Thyroid gland (tissue), 4 donors: ENCODE measurements around the gene ELAPOR2.

Source experiments
- CTCF ChIP-seq, 6 experiments: fragments of 200-600 bp in 3 of 6; fragments of 450-650 bp in 3 of 6; sonication (generic) in 3 of 6; IDR thresholded peaks; one replicate each; pipeline ENCODE4 v1.5.1; 2016 to 2019; ENCODE audit warnings: antibody characterized with exemption in 6 of 6, mild to moderate bottlenecking in 2 of 6, inconsistent platforms in 1 of 6, moderate library complexity in 1 of 6
- POLR2A ChIP-seq, 2 donors: fragments of 450-650 bp; IDR thresholded peaks; one replicate each; pipeline ENCODE4 v1.6.1; 2017; ENCODE audit warnings: antibody characterized with exemption in 2 of 2, mild to moderate bottlenecking in 2 of 2, moderate library complexity in 1 of 2

DNA sequence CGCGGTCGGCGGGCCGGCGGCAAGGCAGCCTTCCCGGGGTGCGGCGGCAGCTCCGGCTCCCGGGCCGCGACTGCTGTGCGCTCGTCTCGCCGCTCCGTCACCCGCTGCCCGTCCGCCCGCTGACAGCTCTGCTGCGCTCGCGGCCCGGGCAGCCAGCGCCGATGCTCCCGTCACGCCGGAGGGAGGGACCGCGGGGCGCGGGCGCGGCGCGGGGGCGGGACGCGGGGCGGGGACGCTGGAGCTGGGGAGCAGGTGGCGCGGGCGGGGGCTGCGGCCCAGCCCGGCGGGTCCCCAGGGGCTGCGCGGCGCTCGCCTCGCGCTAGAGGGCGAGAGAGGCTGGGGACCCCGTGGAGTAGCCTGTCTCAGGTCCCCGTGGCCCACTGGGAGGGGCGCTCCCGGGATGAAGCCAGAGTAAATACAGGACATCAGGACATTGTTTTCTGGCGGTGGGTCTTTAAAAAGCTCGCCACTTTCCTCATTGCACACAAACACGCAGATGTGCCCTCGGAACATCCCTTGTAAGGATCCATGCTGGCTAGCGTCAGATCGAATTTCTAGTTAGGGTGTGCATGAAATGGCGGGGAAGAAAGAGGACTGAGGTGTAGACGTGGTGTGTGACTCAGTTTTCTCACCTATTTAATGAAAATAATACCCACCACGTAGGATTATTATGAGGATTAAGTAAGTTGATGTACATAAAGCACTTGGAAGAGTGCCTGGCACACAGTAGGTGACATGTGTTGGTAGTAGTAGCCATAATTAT lies at the start of gene ELAPOR2:
- TF ChIP-seq CTCF (IDR thresholded peaks at IDR 0.05) (peak in 4 of 6 experiments; percentile 30 to 69 (median 54)), POLR2A (IDR thresholded peaks at IDR 0.05) (peak in 1 of 2 donors; percentile 86)
